DND-41 (cell line): ENCODE measurements around the gene SLC25A10.

Experiments used
- ATAC-seq: fragments of 200-7000 bp; cut with Tn5 transposase; 3 replicates; pipeline ENCODE4 v1.9.1; 2021; ENCODE audit warnings: low read depth; ENCODE audit not compliant: insufficient read depth
- DNase-seq: peaks from one replicate; pipeline ENCODE4 v3.0.0-alpha.2; 2020
- H2AFZ ChIP-seq: 2 replicates; pipeline ENCODE4 v1.6.0; 2012; ENCODE audit warnings: low read depth, low read length
- H3K27ac ChIP-seq: 2 replicates; pipeline ENCODE4 v1.5.1; 2012; ENCODE audit warnings: low read length, inconsistent platforms
- H3K27me3 ChIP-seq: fragments of 200-600 bp; sonication (generic); 2 replicates; pipeline ENCODE4 v1.6.0; 2012; ENCODE audit warnings: low read length, mild to moderate bottlenecking, inconsistent platforms; ENCODE audit not compliant: insufficient read depth, poor library complexity
- H3K36me3 ChIP-seq: 2 replicates; pipeline ENCODE4 v1.5.1; 2012; ENCODE audit warnings: low read length, inconsistent platforms; ENCODE audit not compliant: insufficient read depth
- H3K4me1 ChIP-seq: 2 replicates; pipeline ENCODE4 v1.5.1; 2012; ENCODE audit warnings: mild to moderate bottlenecking, low read length; ENCODE audit not compliant: insufficient read depth
- H3K4me2 ChIP-seq: 2 replicates; pipeline ENCODE4 v1.6.0; 2012; ENCODE audit warnings: mild to moderate bottlenecking, moderate library complexity, low read length, inconsistent platforms; ENCODE audit not compliant: insufficient read depth
- H3K4me3 ChIP-seq, 2 experiments: fragments of 200-600 bp in 1 of 2; shearing (Covaris generic) in 1 of 2; 2 replicates each; pipeline ENCODE4 v1.5.1; 2012 to 2016; ENCODE audit warnings: inconsistent platforms in 2 of 2, low read length in 2 of 2, mild to moderate bottlenecking in 2 of 2, low read depth in 1 of 2, moderate library complexity in 1 of 2
- H3K79me2 ChIP-seq: 2 replicates; pipeline ENCODE4 v1.6.0; 2012; ENCODE audit warnings: low read length, inconsistent platforms; ENCODE audit not compliant: insufficient read depth
- H3K9ac ChIP-seq: 2 replicates; pipeline ENCODE4 v1.6.0; 2012; ENCODE audit warnings: low read depth, mild to moderate bottlenecking, inconsistent platforms, low read length, moderate library complexity
- H3K9me3 ChIP-seq: 2 replicates; pipeline ENCODE4 v1.5.1; 2012; ENCODE audit warnings: low read length, moderate library complexity, mild to moderate bottlenecking, inconsistent platforms; ENCODE audit not compliant: insufficient read depth, severe bottlenecking
- H4K20me1 ChIP-seq: 2 replicates; pipeline ENCODE4 v1.6.0; 2012; ENCODE audit warnings: low read length; ENCODE audit not compliant: insufficient read depth
- CTCF ChIP-seq: IDR thresholded peaks from 2 replicates; pipeline ENCODE4 v1.5.1; 2012; ENCODE audit warnings: borderline replicate concordance, low read length, moderate library complexity, mild to moderate bottlenecking; ENCODE audit not compliant: poor library complexity, severe bottlenecking; ENCODE audit errors: extremely low read depth
- EZH2 ChIP-seq: IDR thresholded peaks from 3 replicates; pipeline ENCODE4 v1.6.1; 2012; ENCODE audit warnings: borderline replicate concordance, low read depth, mild to moderate bottlenecking, moderate library complexity, low read length, inconsistent platforms; ENCODE audit not compliant: severe bottlenecking

The SLC25A10 gene

GRCh38 chr17:81694810-81695209 is 17.3 kb upstream of the SLC25A10 start:
- DNase-seq: no peak
- Histone ChIP-seq H3K4me3 (no peak overlapping the region), H3K4me2 (no peak overlapping the region), H3K4me1 (no peaks in the 10 kb centered on the region), H3K27me3 (no peaks in the 10 kb centered on the region), H3K36me3 (peaks cover 91% of the 10 kb centered on the region), H2AFZ (no peak overlapping the region), H3K9me3 (no peaks in the 10 kb centered on the region), H4K20me1 (peaks cover 57% of the 10 kb centered on the region; the same call in 1 of the 2 replicates), H3K9ac (no peak overlapping the region), H3K27ac (no peak overlapping the region), H3K79me2 (peaks cover 21% of the 10 kb centered on the region)
- TF ChIP-seq CTCF (no peak), EZH2 (no peak)
- no peak for ATAC-seq

- Histone ChIP-seq H2AFZ (no peak overlapping the region), H4K20me1 (peaks cover 53% of the 10 kb centered on the region; the same call in 1 of the 2 replicates), H3K36me3 (peaks cover 87% of the 10 kb centered on the region), H3K4me3 (no peak overlapping the region), H3K4me1 (peaks cover under 1% of the 10 kb centered on the region; the same call in 1 of the 2 replicates), H3K27me3 (no peaks in the 10 kb centered on the region), H3K79me2 (peaks cover 21% of the 10 kb centered on the region), H3K9ac (no peak overlapping the region), H3K27ac (no peak overlapping the region), H3K4me2 (no peak overlapping the region), H3K9me3 (no peaks in the 10 kb centered on the region)
- DNase-seq (no peak), ATAC-seq (no peak)
- TF ChIP-seq CTCF (no peak), EZH2 (no peak)
Observed at GRCh38 chr17:81695211-81695610, 16.9 kb upstream of the SLC25A10 start.

GRCh38 chr17:81695801-81696200 is 16.3 kb upstream of the SLC25A10 start:
- TF ChIP-seq CTCF: no peak
- H3K36me3 ChIP-seq: peaks cover 85% of the 10 kb centered on the region
- no peak for ATAC-seq

More at GRCh38 chr17:81695801-81696200, 16.3 kb upstream of the SLC25A10 start:
- H3K79me2 ChIP-seq: peaks cover 27% of the 10 kb centered on the region
- H3K9me3 ChIP-seq: no peaks in the 10 kb centered on the region
- H3K27ac ChIP-seq: no peak overlapping the region
- H3K4me1 ChIP-seq: peaks cover 6% of the 10 kb centered on the region
- H3K4me3 ChIP-seq: no peak overlapping the region
- no peak overlapping the region for H3K9ac ChIP-seq
- no peak overlapping the region for H3K4me2 ChIP-seq
- peaks cover 51% of the 10 kb centered on the region for H4K20me1 ChIP-seq
- H2AFZ ChIP-seq: no peak overlapping the region
- no peaks in the 10 kb centered on the region for H3K27me3 ChIP-seq
- DNase-seq: no peak
